GM12878 (cell line): ENCODE measurements around the gene KLHL2. TPM values are rescaled to one million over a fixed set of nuclear protein-coding genes. Genes with fewer than 3 reads are reported as not detected.

Experiments used
- IRF4 ChIP-seq: IDR thresholded peaks from 2 replicates; pipeline ENCODE4 v1.6.1; 2011; ENCODE audit warnings: low read depth, low read length
- KAT2A ChIP-seq: conservative IDR thresholded peaks from 2 replicates; pipeline ENCODE4 v1.6.1; 2011; ENCODE audit warnings: low read depth, low read length; ENCODE audit not compliant: control insufficient read depth
- SREBF1 ChIP-seq: IDR thresholded peaks from 2 replicates; pipeline ENCODE4 v1.6.1; 2012; ENCODE audit warnings: mild to moderate bottlenecking, low read length
- ZNF217 ChIP-seq: fragments of 450-650 bp; IDR thresholded peaks from 2 replicates; pipeline ENCODE4 v1.6.1; 2017; ENCODE audit warnings: antibody characterized with exemption, mild to moderate bottlenecking
- polyA plus RNA-seq, 11 experiments: library from polyadenylated mRNA; depleted of rRNA in 4 of 11; unstranded in 6 of 11; stranded (reverse) in 5 of 11; fragments of >200 nt; fragmentation: Nextera tagmentation in 4 of 11; fragmentation: Illumina TruSeq in 1 of 11; extraction: Ambion mirVana in 4 of 11; extraction: Trizol in 1 of 11; gene quantifications; 1 replicate in 1 of 11; 2 replicates in 10 of 11; pipeline versions ENCODE4 v1.2.1 to v1.2.3, GENCODE V29; 2011 to 2016; ENCODE audit warnings: inconsistent platforms in 2 of 11, missing spikeins in 2 of 11, low read depth in 1 of 11
- total RNA-seq, 4 experiments: library from RNA; depleted of rRNA in 3 of 4; stranded (reverse); fragments of >200 nt in 3 of 4; fragmentation: Illumina TruSeq in 1 of 4; extraction: Trizol in 1 of 4; gene quantifications; 2 replicates each; pipeline versions ENCODE4 v1.2.1 to v1.2.3, GENCODE V29; 2013 to 2021
- TF ChIP-seq, protein P1 (sequence below): fragments of 450-650 bp; IDR thresholded peaks from 2 replicates; pipeline ENCODE4 v1.6.1; 2017; ENCODE audit warnings: mild to moderate bottlenecking, moderate library complexity
- TF ChIP-seq, protein P2 (sequence below): fragments of 450-650 bp; IDR thresholded peaks from 2 replicates; pipeline ENCODE4 v1.6.1; 2017; ENCODE audit warnings: mild to moderate bottlenecking, low read depth, inconsistent platforms; ENCODE audit not compliant: poor library complexity, severe bottlenecking

The KLHL2 gene
- total and polyA plus RNA-seq, 10 of the 15 experiments (the other 5 are each of a cell fraction or from before 2014, with no cell fraction given): 4.8 to 22.8 (median 12.9) TPM

- TF ChIP-seq, protein P1, sequence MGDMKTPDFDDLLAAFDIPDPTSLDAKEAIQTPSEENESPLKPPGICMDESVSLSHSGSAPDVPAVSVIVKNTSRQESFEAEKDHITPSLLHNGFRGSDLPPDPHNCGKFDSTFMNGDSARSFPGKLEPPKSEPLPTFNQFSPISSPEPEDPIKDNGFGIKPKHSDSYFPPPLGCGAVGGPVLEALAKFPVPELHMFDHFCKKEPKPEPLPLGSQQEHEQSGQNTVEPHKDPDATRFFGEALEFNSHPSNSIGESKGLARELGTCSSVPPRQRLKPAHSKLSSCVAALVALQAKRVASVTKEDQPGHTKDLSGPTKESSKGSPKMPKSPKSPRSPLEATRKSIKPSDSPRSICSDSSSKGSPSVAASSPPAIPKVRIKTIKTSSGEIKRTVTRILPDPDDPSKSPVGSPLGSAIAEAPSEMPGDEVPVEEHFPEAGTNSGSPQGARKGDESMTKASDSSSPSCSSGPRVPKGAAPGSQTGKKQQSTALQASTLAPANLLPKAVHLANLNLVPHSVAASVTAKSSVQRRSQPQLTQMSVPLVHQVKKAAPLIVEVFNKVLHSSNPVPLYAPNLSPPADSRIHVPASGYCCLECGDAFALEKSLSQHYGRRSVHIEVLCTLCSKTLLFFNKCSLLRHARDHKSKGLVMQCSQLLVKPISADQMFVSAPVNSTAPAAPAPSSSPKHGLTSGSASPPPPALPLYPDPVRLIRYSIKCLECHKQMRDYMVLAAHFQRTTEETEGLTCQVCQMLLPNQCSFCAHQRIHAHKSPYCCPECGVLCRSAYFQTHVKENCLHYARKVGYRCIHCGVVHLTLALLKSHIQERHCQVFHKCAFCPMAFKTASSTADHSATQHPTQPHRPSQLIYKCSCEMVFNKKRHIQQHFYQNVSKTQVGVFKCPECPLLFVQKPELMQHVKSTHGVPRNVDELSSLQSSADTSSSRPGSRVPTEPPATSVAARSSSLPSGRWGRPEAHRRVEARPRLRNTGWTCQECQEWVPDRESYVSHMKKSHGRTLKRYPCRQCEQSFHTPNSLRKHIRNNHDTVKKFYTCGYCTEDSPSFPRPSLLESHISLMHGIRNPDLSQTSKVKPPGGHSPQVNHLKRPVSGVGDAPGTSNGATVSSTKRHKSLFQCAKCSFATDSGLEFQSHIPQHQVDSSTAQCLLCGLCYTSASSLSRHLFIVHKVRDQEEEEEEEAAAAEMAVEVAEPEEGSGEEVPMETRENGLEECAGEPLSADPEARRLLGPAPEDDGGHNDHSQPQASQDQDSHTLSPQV: no peak
- TF ChIP-seq ZNF217 (no peak), IRF4 (no peak), KAT2A (no peak), SREBF1 (no peak)
- TF ChIP-seq, protein P2, sequence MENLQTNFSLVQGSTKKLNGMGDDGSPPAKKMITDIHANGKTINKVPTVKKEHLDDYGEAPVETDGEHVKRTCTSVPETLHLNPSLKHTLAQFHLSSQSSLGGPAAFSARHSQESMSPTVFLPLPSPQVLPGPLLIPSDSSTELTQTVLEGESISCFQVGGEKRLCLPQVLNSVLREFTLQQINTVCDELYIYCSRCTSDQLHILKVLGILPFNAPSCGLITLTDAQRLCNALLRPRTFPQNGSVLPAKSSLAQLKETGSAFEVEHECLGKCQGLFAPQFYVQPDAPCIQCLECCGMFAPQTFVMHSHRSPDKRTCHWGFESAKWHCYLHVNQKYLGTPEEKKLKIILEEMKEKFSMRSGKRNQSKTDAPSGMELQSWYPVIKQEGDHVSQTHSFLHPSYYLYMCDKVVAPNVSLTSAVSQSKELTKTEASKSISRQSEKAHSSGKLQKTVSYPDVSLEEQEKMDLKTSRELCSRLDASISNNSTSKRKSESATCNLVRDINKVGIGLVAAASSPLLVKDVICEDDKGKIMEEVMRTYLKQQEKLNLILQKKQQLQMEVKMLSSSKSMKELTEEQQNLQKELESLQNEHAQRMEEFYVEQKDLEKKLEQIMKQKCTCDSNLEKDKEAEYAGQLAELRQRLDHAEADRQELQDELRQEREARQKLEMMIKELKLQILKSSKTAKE: no peak
Measured at GRCh38 chr4:165191814-165192499, 15.4 kb upstream of the KLHL2 start (continued).
